PC-3 (cell line): Measurements from ENCODE around the gene MID2.

Experiments used
- EZH2 ChIP-seq: fragments of 300-600 bp; sonication (generic); IDR thresholded peaks from one replicate; pipeline ENCODE4 v1.6.1; 2017; ENCODE audit warnings: antibody characterized with exemption, mild to moderate bottlenecking, low read length; ENCODE audit not compliant: unreplicated experiment
- EZH2phosphoT487 ChIP-seq: fragments of 300-600 bp; sonication (generic); IDR thresholded peaks from 2 replicates; pipeline ENCODE4 v1.6.1; 2018; ENCODE audit warnings: mild to moderate bottlenecking, antibody characterized with exemption, low read length, borderline replicate concordance
- TF ChIP-seq, protein P1 (sequence below): fragments of 300-600 bp; sonication (generic); conservative IDR thresholded peaks from 2 replicates; pipeline ENCODE4 v1.5.1; 2017; ENCODE audit warnings: antibody characterized with exemption, low read depth, mild to moderate bottlenecking, low read length

DNA sequence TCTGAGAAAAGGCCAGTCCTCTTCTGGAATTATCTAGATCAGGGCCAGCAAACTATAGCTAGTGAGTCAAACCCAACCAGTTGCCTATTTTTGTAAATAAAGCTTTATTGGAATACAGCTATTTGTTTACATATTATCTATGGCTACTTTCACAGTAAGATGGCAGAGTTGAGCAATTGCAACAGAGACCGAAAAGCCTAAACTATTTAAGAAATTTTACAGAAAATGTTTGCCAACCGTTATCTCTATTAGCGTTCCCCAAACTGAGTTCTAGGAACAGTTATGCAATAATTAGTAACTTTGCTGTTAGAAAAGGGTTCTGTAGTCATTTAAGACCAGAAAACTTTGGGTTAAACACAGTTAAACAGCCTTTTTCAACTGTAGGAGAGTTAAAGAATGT is 146.0 kb downstream of the MID2 start:
- TF ChIP-seq, protein P1, sequence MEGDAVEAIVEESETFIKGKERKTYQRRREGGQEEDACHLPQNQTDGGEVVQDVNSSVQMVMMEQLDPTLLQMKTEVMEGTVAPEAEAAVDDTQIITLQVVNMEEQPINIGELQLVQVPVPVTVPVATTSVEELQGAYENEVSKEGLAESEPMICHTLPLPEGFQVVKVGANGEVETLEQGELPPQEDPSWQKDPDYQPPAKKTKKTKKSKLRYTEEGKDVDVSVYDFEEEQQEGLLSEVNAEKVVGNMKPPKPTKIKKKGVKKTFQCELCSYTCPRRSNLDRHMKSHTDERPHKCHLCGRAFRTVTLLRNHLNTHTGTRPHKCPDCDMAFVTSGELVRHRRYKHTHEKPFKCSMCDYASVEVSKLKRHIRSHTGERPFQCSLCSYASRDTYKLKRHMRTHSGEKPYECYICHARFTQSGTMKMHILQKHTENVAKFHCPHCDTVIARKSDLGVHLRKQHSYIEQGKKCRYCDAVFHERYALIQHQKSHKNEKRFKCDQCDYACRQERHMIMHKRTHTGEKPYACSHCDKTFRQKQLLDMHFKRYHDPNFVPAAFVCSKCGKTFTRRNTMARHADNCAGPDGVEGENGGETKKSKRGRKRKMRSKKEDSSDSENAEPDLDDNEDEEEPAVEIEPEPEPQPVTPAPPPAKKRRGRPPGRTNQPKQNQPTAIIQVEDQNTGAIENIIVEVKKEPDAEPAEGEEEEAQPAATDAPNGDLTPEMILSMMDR: no peak
- TF ChIP-seq EZH2 (no peak), EZH2phosphoT487 (no peak)
